MV-4-11 (cell line): Measurements from ENCODE around the gene KDM5B.
"Not testable (repeated sequence)": the region's sequence is repeated elsewhere in the genome, so short reads cannot be mapped to it uniquely, and the experiment has no call there.

ENCODE experiments used
- DNase-seq: peaks from one replicate; lab custom pipeline; 2025; lab: John Stamatoyannopoulos, UW

KDM5B gene

GRCh38 chr1:202791077-202791747, 17.0 kb downstream of the KDM5B start:
- no peak for DNase-seq

DNA sequence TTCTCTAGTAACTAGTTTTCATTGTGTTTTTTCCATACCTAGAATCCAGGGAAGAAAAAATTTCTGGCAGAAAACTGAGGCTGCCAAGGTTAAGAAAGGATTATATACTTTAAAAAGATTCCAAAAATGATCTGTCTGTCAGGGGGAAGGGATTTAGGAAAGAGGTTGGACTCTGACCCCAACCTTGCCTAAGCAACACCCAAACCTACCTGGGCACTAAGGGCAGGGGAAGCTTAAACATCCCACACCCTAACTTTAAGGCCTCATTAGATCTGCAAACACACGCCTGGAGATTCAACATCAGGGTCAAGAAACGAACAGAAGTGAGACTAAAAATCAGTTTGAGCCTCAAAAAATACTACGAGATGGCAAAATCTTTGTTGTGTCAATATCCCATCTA, 19.4 kb downstream of the KDM5B start:
- DNase-seq = no peak

- DNase-seq = no peak
Measured at GRCh38 chr1:202786804-202787203, 21.4 kb downstream of the KDM5B start.

DNA sequence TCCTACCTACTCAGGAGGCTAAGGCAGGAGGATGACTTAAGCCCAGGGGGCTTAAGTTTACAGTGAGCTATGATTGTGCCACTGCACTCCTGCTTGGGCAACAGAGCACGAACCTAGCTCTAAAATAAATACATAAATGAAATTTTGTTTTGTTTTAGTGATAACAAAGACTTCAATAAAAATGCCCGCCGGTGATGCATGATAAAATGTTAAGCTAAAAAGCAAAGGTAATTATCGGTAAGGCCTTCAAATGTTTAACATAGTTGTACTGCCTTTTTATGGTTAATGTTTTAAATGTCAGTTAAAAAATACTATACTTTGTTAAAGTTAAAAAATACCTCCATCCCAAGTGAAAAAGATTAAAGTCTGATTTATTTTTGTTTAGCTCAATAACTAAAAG, 27.0 kb downstream of the KDM5B start:
- DNase-seq = no peak

DNA sequence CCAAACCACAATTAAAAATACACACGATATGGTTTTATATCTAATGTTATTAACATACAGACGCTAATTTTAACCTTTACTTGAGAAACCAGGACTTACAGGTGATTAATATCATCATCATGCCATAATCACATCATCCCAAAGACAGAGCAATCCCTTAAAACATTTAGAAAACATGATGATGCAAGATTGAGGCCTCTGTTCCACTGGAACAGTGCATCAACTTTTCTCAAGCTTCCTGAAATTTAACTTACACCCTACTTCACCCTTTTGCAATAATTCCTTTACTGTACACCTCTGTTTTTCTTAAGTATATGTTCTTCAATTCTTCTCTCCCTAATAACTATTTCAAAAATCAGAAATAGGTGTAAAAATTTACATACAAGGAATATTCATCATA, 38.1 kb downstream of the KDM5B start:
- no peak for DNase-seq

GRCh38 chr1:202765721-202766120, 42.5 kb downstream of the KDM5B start:
- no peak for DNase-seq

DNA sequence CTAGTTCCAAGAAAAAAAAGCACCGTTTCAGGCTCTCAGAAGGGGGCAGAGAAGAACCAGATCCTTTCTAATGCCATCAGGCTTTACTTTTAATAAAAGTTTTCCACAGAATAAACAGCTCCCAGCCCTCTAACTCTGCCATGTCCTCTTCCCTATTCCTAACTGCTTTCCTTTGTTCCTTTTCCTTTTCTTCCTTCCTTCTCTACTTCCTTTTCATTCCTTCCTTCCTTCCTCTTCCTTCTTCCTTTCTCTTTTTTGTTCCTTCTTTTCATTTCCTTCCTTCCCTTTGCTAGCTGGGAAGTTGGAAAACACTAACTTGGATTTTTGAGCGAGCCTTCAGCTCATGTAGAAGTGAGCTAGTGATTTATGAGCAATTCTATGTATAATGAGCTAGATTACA, 46.2 kb downstream of the KDM5B start:
- no peak for DNase-seq

- DNase-seq = peak; percentile 21
Measured at GRCh38 chr1:202760589-202760988, 47.6 kb downstream of the KDM5B start.

DNA sequence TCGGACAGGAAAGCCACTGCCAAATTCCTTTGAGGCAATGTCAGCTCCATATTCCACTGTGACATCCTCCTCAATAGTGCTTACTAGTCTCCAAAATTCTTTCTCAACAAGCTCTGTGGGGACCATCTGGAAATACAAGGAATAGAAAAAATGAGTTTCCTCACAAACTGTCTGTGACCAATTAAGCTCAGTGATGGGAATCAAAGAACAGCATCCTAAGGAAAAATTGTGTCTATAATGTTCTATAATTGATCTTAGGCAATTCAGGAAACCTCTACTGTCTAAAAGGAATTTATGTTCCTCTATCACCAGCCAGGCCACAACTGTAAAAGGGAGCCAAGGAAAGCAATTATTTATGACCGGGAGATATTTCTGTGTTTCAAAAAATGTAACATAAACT, 51.8 kb downstream of the KDM5B start:
- no peak for DNase-seq

DNA sequence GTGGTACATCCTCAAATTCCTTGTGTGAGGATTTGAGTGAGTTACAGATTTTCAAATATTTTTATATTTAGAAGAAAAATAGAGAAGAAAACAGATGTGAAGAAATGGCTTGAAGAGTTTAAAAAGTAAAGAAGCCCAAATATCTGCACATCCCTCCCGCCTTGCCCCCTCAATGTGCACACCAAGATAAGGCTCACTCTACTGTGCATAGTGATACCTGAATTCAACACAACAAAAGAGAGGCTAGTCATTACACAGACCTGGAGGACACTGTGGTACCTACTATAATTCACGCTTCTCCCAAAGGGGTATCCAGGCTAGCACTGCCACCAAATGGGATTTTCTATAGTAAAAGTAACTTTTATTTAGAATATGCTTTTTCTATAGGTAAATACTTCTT, 53.9 kb downstream of the KDM5B start:
- DNase-seq = no peak

- peak; percentile 88 for DNase-seq
Measured at GRCh38 chr1:202752774-202753173, 55.4 kb downstream of the KDM5B start.

DNA sequence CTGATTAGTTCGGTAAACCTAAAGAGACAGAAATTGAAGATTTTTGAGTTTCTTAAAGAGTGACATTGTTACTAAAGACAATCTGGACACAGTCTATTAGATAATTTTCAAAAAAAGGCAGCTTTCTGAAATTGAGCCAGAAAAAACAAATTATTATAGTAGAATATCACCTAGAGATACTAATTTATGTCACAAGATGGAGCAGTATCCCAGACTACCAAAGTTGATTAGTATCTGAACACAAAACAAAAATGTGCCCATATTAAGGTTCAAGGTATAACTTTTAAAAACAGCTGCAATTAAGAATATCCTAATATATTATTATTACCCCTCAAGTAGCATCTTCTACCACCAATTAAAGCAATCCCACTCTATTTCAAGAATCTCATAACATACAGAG, 57.5 kb downstream of the KDM5B start:
- no peak for DNase-seq

DNA sequence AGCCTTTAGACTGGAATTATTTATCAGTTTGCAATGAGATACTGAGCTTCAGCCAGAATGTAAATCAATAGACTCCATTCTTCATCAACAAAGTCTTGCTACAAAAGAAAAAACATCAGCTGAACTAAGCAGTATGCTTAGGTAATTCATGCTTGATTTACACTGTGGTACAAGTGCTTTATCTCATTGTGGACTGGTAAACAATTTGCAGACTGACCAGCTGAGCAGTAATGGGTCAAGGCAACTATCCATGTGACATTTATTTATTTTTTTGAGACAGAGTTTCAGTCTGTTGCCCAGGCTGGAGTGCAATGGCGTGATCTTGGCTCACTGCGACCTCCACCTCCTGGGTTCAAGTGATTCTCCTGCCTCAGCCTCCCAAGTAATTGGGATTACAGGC, 58.2 kb downstream of the KDM5B start:
- DNase-seq = no peak

GRCh38 chr1:202745323-202745888, 62.8 kb downstream of the KDM5B start:
- peak; percentile 27 for DNase-seq

DNA sequence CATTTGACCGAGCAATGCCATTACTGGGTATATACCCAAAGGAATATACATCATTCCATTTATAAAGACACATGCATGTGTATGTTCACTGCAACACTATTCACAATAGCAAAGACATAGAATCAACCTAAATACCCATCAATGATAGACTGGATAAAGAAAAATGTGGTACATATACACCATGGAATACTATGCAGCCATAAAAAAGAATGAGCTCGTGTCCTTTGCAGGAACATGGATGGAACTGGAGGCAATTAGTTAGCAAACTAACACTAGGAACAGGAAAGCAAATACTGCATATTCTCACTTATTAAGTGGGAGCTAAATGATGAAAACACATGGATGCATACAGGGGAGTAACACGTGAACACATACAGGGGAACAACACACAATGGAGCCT, 63.5 kb downstream of the KDM5B start:
- DNase-seq = not testable (repeated sequence)

GRCh38 chr1:202742496-202742895, 65.7 kb downstream of the KDM5B start:
- no peak for DNase-seq

DNA sequence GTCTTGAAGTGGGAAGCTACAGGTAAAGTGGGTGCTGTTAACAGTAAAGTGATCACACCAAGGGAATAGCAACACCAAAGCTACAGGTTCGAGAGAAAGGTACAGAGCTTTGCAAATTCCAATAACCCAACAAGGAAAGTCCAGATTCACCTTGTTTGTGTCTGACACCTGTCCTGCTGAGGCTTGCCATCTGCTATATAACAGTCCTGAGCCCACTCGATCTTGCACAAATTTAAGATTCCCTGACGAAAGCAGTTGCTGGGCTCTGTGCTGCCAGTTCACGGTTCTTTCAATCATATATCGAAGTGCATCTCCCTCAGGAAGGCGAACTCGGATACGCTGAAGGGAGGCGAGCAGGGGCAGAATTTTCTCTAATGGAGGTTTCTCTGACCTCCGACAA, 75.0 kb downstream of the KDM5B start:
- DNase-seq = no peak

DNA sequence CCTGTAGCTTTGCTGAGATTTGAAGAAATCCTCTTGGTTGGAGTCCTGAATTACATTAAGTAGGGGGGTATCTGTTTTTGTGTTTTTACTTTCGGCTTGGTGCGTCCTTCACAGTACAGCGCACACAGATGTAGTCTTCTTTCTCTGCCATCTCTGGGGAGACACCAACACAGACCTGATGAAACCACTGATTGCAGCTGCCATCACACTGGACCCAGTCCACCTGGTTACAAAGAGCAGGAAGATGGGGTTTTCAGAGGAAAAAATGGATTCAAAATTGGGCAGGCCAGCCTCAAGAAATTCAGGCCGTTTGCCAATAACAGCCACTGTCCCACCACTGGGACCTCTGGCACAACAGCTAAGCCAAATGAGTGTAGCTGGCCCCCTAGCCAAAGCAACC, 79.3 kb downstream of the KDM5B start:
- no peak for DNase-seq

DNA sequence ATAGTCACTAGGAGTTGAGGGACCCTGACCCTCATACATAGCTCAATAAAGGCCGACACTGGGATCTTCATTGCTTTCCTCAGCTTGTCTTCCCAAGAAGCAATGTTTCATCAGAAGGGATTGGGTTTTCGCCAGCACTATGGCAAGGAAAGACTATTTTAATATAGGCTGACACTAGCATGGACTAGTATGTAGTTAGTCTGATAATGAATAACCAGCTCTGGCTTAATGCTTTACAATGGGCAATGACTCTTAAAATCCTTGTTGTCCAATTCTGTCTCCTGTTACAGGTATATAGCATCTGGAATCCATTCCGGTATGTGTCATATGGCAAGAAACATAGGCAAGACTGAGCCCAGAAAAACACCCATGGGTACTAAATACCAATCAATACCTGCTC, 82.7 kb downstream of the KDM5B start:
- DNase-seq = no peak

DNA sequence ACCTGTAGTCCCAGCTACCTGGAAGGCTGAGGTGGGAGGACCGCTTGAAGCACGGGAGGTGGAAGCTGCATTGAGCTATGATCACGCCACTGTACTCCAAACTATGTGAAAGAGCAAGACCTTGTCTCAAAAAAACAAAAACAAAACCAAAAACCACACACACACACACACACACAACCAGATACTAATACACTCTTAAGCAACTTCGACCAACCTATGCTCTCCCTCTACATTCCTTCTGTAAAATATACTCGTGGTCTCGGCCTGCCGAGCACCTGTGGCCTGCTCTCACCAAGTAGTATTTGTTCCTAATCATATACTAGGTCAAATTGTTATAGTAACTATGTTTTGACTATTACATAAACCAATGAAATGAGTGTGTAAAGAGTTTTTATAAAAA, 84.5 kb downstream of the KDM5B start:
- DNase-seq = no peak

DNA sequence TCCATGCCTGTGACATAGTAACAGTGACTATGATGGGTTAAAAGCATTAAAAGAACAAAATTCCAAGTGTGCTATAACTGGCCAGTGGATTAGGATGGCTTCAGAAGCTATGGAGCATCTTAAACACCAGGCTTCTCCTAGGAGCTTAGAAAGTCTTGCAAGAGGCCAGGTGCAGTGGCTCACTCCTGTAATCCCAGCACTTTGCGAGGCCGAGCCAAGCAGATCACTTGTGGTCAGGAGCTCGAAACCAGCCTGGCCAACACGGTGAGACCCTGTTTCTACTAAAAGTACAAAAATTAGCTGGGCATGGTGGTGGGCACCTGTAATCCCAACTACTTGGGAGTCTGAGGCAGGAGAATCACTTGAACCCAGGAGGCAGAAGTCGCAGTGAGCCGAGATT, 85.2 kb downstream of the KDM5B start:
- DNase-seq = not testable (repeated sequence)

- no peak for DNase-seq
Measured at GRCh38 chr1:202716654-202717053, 91.6 kb downstream of the KDM5B start.

DNA sequence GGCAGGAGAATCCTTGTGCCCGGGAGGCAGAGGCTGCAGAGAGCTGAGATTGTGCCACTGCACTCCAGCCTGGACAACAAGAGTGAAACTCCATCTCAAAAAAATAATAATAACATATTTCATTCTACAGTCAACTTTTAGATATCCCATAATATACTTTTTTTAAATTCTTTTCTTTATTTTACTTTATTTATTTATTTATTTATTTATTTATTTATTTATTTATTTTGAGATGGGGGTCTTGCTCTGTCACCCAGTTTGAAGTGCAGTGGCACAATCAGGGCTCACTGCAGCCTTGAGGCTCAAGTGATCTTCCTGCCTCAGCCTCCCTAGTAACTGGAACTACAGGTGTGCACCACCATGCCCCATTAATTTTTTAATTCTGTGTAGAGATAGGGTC, 94.0 kb downstream of the KDM5B start:
- not testable (repeated sequence) for DNase-seq

- no peak for DNase-seq
Measured at GRCh38 chr1:202713110-202713509, 95.1 kb downstream of the KDM5B start.
